Measurements from ENCODE around the gene SGSH.

SGSH gene

DNA sequence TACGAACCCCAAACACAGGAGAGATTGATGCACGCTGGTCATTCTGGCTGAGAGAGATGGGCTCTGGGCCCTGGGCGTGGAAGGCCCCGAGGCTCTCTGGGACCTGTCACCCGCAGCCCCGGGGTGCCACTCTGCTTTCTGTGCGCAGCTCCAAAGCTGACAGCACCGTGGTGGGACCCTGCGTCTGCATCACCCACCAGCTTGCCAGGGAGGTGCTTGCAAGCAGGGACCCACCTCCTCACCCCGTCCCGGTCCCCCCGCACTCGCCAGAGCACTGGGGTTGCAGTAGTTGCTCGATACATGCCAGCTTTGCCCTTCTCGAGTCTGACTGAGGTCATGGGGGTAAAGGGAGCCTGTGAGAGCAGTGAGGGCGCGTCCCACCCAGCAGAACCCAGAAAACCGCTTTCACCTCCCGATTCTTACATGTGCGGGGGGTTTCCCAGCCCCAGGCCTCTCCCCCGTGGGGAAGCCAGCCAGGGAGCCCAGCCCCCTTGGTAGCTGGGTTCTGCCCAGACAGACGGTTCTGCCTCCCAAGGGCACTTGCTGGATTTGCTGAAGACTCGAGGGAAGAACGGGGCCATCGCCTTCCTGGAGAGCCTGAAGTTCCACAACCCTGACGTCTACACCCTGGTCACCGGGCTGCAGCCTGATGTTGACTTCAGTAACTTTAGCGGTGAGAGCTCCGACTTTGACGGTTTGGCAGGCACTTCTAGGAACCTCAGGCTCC is 37.9 kb downstream of the SGSH start:
- DNase-seq: no peak

DNA sequence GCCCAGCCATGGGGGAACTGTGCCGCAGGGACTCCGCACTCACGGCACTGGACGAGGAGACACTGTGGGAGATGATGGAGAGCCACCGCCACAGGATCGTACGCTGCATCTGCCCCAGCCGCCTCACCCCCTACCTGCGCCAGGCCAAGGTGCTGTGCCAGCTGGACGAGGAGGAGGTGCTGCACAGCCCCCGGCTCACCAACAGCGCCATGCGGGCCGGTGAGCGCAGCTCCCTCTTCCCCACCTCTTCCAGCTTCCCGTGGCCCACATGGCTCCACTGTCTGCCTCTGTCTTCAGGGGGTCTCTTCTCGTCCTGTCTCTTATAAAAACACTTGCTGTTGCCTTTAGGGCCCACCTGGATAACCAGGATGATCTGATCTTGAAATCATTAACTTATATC is 38.7 kb downstream of the SGSH start:
- no peak for DNase-seq

DNA sequence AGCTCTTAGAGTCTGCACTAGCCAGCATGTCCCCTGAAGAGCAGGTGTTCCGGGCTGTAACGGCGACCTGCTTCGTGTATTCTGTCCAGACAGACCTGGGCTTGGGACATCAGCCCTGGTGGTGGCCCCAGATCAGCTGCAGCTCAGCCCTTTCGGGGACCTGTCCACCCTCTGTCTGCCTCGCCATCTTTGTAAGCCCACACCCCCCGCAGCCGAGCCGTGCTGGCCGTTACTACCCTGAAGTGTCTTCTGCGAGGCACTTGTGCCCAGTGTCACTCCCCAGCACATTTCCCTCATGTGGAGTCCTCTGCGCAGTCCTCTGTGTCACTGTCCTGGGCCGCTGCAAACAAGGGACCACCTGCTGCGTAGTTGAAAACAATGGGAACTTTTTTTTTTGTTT is 39.9 kb downstream of the SGSH start:
- DNase-seq: no peak

DNA sequence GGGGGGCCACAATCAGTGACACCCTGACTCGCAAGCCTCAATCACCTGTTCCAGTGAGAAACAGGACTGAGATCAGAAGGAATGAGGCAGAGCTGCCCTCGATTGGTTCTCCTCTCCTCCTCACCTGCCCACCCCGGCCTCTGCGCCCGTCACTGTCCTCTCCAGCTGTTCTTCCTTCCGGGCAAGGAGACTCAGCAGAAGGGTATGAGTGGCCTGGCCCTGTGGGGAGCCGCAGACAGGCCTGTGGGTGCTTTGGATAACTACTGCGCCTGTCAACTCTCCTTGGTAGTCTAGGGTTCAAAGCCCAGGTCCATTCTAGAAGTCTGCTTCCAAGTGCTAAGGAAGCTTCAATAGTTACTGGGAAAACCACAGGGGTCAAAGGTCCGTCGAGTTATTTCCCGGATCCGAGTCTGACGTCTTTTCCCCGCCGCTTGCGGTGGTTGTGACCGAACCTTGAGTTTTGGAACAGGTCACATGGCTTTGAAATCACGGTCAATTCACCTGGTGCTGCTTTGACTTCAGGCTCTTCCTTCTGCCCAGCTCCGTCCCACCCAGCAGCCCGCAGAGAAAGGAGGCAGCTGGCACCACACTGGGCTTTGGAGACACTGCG is 42.0 kb downstream of the SGSH start:
- no peak for DNase-seq

DNA sequence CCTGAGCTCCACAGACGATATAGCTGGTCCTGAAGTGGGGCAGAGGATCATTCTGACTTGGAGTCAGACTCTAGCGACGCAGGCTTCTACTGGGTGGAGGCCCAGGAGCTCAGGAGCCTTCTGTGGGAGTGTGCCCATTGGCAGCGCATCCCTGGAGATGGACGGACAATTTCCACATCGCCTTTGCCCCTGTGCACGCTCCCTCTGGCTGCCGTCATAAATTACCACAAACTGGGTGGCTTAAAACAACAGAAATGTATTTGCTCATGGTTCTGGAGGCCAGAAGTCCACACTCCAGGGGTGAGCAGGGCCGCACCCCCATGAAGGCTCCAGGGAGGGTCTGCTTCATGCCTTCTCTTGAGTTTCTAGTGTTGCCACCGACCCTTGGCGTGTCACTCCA is 43.4 kb downstream of the SGSH start:
- DNase-seq: no peak

DNA sequence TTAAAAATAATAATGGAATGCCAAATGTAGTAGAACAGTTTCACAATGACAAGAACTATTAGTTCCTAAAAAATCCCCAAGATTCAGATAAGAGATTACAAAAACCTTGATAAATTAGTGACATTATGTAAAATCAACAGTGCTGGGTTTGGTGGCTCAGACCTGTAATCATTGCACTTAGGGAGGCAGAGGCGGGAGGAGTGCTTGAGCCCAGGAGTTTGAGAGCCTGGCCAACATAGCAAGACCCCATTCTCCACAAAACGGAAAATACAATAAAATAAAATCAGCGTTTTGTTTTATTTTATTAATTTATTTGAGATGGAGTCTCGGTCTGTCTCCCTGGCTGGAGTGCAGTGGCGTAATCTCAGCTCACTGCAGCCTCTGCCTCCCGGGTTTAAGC is 46.2 kb downstream of the SGSH start:
- no peak for DNase-seq

DNA sequence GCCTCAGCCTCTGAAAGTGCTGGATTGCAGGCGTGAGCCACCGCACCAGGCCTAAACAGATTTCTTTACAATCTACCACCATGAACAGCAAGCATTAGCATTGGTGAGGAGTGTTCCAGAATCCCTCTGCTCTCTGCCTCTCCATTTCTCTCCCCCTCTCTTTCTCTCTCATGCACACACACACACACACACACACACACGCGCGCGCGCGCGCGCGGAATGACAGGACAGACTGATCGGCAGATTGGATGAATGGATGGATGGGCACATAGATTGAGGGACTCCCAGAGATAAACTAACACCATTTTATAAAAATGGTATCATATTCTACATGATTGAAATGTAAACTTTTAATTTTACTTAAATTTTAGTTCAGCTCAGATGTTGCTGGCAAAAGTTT is 47.0 kb downstream of the SGSH start:
- no peak for DNase-seq

DNA sequence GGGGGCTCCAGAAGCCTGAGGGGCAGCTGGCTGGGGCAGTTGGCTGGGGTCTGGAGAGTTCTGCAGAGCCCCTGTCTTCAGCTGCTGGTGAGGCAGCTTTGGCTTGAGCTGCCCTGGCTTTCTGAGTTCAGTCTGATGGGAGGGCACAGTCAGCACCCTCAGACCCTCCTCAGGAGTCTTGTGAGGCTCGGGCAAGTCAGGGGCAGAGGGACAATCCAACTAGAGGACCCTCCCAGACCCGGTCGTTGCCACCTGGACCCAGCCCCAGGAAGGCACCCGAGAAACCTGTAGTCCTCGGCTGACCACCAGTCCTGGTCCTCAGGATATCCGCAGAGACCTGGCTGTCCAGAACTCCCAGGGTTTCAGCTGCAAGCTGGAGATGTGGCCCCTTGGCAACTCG is 48.5 kb downstream of the SGSH start:
- DNase-seq: no peak

DNA sequence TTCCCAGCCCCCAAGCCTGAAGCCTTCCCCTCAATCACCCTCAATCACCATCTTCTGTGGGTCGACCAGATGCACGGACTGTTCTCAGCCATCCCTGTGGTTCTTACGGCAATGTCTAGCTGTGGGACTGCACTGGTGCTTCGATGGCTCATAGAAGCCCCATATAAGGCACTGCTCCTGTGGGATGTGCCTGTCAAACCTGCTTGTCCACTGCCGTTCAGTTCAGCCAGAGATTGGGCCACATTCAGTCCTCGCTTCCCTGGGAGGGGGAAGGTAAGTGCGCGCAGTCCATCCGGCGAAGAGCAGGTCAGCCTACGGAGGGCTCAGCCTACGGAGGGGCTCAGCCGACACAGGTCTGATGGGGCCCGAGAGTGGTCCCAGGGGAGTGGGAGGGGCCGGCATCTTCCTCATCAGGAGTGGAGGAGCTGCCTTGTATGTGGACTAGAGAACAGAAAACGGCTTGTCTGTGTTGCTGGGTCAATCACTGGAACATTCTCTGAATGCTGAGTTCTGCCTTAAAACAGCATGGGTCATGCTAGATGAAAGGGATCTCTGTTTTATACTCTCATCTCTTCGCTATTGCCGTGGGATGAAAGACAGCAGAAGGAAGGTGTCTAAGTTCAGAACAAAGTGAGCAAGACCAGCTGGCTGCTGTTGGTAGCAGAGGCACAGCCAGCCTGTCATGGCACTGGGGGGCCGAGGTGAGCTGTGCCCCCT is 50.2 kb downstream of the SGSH start, which contains the start of gene CARD14:
TSS of gene CARD14 (plus strand) at position 247 of the 717 bp plus-strand sequence. CDS start 11,409 bp downstream, outside the sequence.
- DNase-seq: no peak

DNA sequence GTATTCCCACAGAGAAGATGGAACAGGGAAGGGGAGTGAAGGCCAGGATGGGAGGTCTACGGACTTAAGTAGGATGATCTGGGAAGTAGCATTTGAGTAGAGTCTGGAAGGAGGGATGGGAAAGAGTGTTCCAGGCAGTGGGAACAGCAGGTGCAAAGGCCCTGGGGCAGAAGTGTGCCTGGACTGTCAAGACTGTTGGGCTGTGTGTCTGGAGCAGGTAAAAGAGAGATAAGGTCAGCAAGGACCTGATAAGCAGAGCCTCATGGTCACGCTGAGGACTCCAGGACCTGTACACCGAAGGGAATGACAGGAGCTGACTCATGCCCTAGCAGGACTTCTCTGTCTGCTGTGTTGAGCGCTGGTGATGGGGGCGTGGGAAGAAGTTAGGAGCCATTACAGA is 51.0 kb downstream of the SGSH start:
- DNase-seq: no peak

DNA sequence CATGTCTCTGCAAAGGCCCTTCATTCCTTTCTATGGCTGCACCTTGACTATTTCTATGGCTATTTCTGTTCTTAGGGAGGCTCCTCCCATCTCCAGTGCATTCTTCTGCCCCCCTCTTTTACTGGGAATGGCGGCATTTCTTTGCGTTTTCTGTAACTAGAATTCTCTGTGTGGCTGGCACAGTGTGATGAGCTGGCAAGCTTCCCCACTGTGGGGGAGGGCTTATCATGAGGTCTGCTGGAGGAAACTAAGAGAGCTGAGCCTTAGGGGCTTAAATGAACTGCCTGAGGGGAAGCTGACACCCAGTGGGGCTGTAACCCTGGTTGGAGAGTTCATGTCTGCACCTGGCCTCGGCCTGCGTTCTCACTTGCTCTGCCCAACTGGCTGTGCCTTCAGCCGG is 51.8 kb downstream of the SGSH start:
- DNase-seq: no peak

DNA sequence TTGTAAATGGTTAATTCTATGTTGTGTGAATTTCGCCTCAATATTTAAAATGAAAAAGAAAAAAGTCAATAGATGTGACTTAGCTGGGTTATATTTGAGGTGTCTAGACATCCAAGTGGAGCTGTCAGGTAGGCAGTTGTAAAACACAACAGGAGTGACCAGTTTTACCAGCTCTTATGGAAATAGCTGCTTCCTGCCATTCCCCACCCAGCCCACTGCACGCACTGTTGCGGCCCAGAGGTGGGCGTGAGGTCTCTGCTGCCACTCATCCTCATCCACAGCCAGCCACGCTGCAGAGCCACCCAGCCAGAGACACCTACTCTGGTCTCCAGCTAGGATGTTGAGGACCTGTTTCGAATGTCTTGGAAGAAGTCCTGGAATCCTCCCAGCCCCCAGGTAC is 53.7 kb downstream of the SGSH start:
- DNase-seq: no peak

DNA sequence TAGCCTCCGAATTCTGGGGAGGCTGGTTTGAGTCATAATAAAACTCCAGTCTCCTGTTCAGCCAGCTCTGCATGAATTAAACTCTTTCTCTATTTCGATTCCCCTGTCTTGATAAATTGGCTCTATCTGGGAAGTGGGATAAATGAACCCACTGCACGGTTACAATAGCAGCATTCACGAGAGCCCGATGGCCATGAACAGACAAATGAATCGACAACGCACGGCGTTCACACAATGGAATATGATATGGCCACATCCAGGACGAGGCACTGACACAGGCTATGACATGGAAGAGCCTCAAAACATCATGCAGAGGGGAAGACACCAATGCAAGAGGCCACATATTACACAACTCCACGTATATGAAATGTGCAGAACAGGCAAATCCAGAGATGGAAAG is 55.9 kb downstream of the SGSH start:
- no peak for DNase-seq

DNA sequence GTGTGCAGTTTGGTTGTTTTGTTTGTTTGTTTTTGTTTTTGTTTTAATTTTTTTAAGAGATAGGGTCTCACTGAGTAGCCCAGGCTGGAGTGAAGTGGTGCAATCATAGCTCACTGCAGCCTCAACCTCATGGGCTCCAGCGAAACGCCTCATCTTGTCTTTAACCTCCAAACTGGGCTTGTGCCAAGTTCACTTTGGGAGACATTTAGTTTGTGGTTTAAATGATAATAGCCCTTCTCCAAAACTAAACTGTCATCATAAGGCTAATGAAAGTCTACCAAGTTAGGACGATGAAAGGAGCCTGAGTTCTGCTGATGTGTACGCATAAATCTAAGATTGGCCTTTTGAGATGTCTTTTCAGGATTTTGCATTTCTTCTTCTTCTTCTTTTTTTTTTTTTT is 56.8 kb downstream of the SGSH start:
- no peak for DNase-seq

DNA sequence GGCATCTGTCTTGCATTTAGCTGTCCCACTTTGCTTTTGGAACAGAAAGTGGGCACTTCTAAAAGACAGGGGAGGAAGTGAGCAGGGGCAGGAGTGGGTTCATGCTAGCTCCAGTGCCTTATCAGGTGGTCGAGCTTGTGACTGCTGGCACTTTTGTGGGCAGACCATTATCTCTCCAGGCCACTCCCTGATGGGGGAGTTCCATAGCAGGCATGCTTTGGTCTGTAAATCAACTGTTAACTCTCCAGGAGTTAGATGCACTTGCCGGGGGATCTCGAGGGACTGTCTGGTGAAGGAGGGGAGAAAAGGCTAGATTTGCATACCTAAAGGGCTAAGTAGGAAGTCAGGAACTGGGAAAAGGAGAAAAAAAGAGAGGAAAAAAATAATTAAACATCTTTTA is 59.6 kb downstream of the SGSH start:
- no peak for DNase-seq

All from NCI-H345 (cell line).